OCI-LY1 (cell line): ENCODE data around the gene UNC13C.

Experiments used
- CTCF ChIP-seq: fragments of 200-600 bp; sonication (generic), shearing (Covaris generic); IDR thresholded peaks from 2 replicates; pipeline ENCODE4 v1.5.1; 2017; ENCODE audit warnings: mild to moderate bottlenecking, antibody characterized with exemption, low read length, moderate library complexity, mixed read lengths
- EZH2 ChIP-seq: fragments of 200-600 bp; sonication (generic), shearing (Covaris generic); IDR thresholded peaks from 2 replicates; pipeline ENCODE4 v1.8.0; 2017; ENCODE audit warnings: borderline replicate concordance, mixed run types, mild to moderate bottlenecking, antibody characterized with exemption, low read length, moderate library complexity, mixed read lengths

GRCh38 chr15:54456413-54456812, 478.2 kb downstream of the UNC13C start:
- TF ChIP-seq EZH2 (no peak), CTCF (no peak)
